Measurements from ENCODE around the gene RALGPS1. TPM values are rescaled to one million over a fixed set of nuclear protein-coding genes. Genes with fewer than 3 reads are reported as not detected.

Gene RALGPS1
- total and polyA plus RNA-seq, 3 experiments from 2014 or later, result 1.6 to 3.2 (median 2.4) TPM

DNA sequence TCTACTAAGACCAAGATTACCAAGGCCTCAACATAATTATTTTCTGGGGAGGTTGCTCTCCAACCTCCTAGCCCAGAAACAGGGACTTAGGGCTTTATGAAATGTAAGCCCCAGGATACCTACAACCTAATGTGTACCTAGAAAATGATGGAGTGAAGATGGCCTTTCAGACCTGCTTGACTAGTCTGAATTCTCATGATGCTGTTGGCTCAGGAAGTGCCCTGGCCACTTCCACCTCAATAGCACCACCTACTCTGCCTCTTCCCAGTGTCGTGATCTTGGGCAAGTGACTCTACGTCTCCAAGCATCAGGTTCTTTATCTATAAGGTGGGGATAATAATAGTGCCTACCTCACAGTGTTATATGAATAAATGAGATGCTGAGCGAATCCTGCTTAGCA is 292.1 kb downstream of the RALGPS1 start:
- Histone ChIP-seq H3K36me3 (ENCODE audit: insufficient read depth, low read length) (no peaks in the 10 kb centered on the region), H3K27me3 (ENCODE audit: insufficient read depth, low read length, poor library complexity, severe bottlenecking) (no peaks in the 10 kb centered on the region), H3K4me3 (ENCODE audit: low read length) (no peak overlapping the region), H3K9me3 (ENCODE audit: low read length) (no peaks in the 10 kb centered on the region), H3K4me1 (ENCODE audit: insufficient read depth, low read length) (peaks cover 8% of the 10 kb centered on the region), H3K27ac (ENCODE audit: low read depth, low read length) (no peak overlapping the region)
- ChIA-PET CTCF (no interaction called here), POLR2A (no interaction called here)
- Mint-ChIP-seq H3K36me3 (peaks cover 0 to 4% (median 0%) of the 10 kb centered on the region in 3 donors), H3K4me3 (no peak overlapping the region), H3K27ac (peak overlapping the region in 1 of 8 donors; percentile 72), H3K27me3 (peaks cover 0 to 5% of the 10 kb centered on the region in 2 donors), H3K9me3 (no peaks in the 10 kb centered on the region), H3K4me1 (no peaks in the 10 kb centered on the region)
- DNase-seq, result no peak

DNA sequence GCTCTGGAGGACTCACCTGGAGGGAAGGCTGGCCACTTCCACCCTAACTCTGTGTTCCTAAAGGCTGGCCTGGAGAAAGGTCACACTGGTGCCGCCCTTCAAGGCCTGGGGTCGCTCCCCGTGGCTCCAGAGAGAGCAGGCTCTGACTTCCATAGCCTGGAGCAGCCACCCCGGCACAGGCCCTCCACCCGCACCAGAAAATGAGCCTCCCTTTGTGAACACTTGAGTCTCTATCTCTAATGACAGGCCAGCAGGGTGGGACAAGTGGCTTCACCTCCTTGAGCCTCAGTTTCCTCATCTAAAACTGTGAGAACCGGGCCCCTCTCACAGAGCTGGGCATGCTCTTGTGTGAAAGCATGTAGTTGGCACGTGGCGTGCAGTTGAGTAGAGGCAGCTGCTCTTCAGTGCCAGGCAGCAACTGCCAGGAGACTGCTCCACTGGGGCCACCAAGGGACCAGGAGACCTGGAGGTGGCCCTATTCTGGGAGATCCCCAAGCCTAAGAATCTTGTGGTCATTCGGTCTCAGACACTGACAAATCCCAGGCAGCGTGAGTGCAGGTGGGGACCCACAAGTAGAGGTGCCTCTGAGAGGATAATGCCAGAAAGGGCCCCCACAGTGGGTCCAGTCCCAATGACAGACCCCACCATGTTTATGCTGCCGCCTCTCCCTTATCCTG is 293.3 kb downstream of the RALGPS1 start:
- peaks cover 0 to 4% (median 0%) of the 10 kb centered on the region in 3 donors for H3K36me3 Mint-ChIP-seq

DNA sequence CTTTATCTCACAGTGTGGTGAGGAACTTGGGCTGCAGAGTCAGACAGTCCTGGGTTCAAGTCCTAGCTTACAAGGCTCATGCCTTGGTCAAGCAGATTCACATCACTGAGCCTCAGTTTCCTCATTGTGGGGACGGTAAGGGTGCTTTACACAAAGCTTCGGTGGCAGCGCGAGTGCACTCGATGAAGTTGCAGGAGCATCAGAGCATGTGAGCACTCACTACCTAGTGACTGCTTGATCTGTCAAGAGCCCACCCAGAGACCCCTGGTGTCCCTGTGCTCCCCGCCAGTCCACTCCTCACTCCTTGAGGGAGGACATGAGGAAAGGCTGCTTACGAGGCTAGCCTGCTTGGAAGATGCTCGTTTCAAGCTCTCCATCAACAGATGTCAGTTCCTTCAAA is 293.8 kb downstream of the RALGPS1 start:
- DNase-seq, result no peak
- Histone ChIP-seq H3K4me1 (ENCODE audit: insufficient read depth, low read length) (peaks cover 8% of the 10 kb centered on the region), H3K36me3 (ENCODE audit: insufficient read depth, low read length) (no peaks in the 10 kb centered on the region), H3K9me3 (ENCODE audit: low read length) (no peaks in the 10 kb centered on the region), H3K27ac (ENCODE audit: low read depth, low read length) (no peak overlapping the region), H3K27me3 (ENCODE audit: insufficient read depth, low read length, poor library complexity, severe bottlenecking) (peaks cover 3% of the 10 kb centered on the region), H3K4me3 (ENCODE audit: low read length) (no peak overlapping the region)
- Mint-ChIP-seq H3K36me3 (peaks cover 0 to 4% (median 0%) of the 10 kb centered on the region in 3 donors), H3K27ac (no peak overlapping the region), H3K4me1 (no peaks in the 10 kb centered on the region), H3K4me3 (no peak overlapping the region), H3K27me3 (peaks cover 0 to 5% of the 10 kb centered on the region in 2 donors), H3K9me3 (no peaks in the 10 kb centered on the region)
- POLR2A ChIA-PET, result no interaction called here
- CTCF ChIA-PET, result no interaction called here

More for the DNA sequence above, 293.3 kb downstream of the RALGPS1 start:
- Histone ChIP-seq H3K4me1 (ENCODE audit: insufficient read depth, low read length) (peaks cover 8% of the 10 kb centered on the region), H3K4me3 (ENCODE audit: low read length) (no peak overlapping the region), H3K27ac (ENCODE audit: low read depth, low read length) (no peak overlapping the region), H3K36me3 (ENCODE audit: insufficient read depth, low read length) (no peaks in the 10 kb centered on the region), H3K27me3 (ENCODE audit: insufficient read depth, low read length, poor library complexity, severe bottlenecking) (no peaks in the 10 kb centered on the region), H3K9me3 (ENCODE audit: low read length) (no peaks in the 10 kb centered on the region)
- Mint-ChIP-seq H3K4me1 (no peaks in the 10 kb centered on the region), H3K27ac (no peak overlapping the region), H3K9me3 (no peaks in the 10 kb centered on the region), H3K27me3 (peaks cover 0 to 5% of the 10 kb centered on the region in 2 donors), H3K4me3 (no peak overlapping the region)
- POLR2A ChIA-PET, result no interaction called here
- DNase-seq, result no peak
- CTCF ChIA-PET, result no interaction called here

DNA sequence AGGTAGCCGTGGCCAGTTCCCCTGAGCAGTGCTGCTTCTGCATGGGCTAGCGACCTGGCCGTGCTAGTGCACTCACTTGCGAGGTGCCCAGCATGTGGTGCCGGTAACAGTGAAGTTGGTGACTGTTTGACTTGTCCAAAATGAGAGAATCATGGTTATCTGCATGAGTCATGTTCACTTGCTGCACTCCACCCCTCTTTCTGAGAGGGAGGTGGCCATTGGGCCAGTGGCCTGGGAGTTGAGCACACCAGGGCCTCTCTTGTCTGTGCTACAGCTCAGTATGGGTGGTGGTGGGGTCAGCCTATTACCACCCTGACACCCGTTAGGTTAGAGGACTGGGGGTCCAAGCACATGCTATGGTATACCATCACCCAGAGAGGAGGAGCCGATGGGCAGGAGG is 294.6 kb downstream of the RALGPS1 start:
- ChIA-PET POLR2A (no interaction called here), CTCF (no interaction called here)
- Mint-ChIP-seq H3K4me1 (no peaks in the 10 kb centered on the region), H3K27me3 (peaks cover 0 to 5% of the 10 kb centered on the region in 2 donors), H3K27ac (no peak overlapping the region), H3K36me3 (peaks cover 0 to 4% (median 0%) of the 10 kb centered on the region in 3 donors), H3K4me3 (no peak overlapping the region), H3K9me3 (no peaks in the 10 kb centered on the region)
- no peak for DNase-seq
- no peak overlapping the region for H3K4me3 ChIP-seq (ENCODE audit: low read length)
- H3K27me3 ChIP-seq (ENCODE audit: insufficient read depth, low read length, poor library complexity, severe bottlenecking), result peaks cover 3% of the 10 kb centered on the region
- H3K36me3 ChIP-seq (ENCODE audit: insufficient read depth, low read length), result no peaks in the 10 kb centered on the region
- peaks cover 1% of the 10 kb centered on the region for H3K4me1 ChIP-seq (ENCODE audit: insufficient read depth, low read length)
- no peaks in the 10 kb centered on the region for H3K9me3 ChIP-seq (ENCODE audit: low read length)
- no peak overlapping the region for H3K27ac ChIP-seq (ENCODE audit: low read depth, low read length)

DNA sequence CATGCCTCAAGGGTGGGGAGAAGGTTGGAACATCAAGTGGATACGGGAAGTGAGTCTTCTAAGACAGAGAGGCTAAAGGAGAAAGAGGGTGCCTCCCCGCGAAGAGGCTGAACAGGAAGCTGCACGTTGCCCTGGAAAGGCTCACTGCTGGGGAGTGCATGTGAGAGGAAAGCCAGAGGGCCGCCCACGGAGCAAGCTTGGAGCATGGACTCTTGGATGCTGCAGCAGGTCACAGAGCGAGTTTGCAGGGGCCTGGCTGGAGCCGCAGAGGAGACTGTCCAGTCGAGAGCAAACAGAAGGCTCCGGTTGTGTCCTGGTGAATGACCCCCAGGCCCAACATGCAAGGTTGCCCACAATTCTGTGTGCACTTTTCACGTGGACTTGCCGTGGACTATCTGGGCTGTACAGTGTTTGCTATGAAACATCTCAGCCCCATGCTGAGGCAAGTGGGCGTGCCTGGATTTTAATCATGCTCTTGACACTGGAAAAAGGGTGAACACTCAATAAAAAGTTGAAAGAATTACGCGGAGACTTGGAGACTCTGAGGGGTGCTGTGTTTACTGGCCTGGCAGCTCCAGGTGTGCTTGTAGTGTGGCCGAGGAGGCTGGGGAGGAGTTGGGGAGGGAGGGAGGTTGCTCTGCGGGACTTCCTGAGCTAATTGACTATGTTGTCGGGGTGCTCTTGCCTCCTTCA is 295.5 kb downstream of the RALGPS1 start:
- Histone ChIP-seq H3K4me1 (ENCODE audit: insufficient read depth, low read length) (no peaks in the 10 kb centered on the region), H3K27me3 (ENCODE audit: insufficient read depth, low read length, poor library complexity, severe bottlenecking) (peaks cover 3% of the 10 kb centered on the region), H3K4me3 (ENCODE audit: low read length) (no peak overlapping the region), H3K36me3 (ENCODE audit: insufficient read depth, low read length) (no peaks in the 10 kb centered on the region), H3K27ac (ENCODE audit: low read depth, low read length) (no peak overlapping the region), H3K9me3 (ENCODE audit: low read length) (no peaks in the 10 kb centered on the region)
- H3K36me3 Mint-ChIP-seq, result peaks cover 0 to 4% (median 0%) of the 10 kb centered on the region in 3 donors
- peaks cover 0 to 4% (median 3%) of the 10 kb centered on the region in 3 donors for H3K4me1 Mint-ChIP-seq
- ChIA-PET POLR2A (interaction anchor here (0.7 kb wide), 1 partner anchor 10 kb away, joined by 3 read pairs; no protein-coding TSS in a partner anchor), CTCF (interaction anchor here (1.6 kb wide), 1 partner anchor 9 kb away, joined by 5 read pairs; no protein-coding TSS in a partner anchor)
- peaks cover 0 to 5% of the 10 kb centered on the region in 2 donors for H3K27me3 Mint-ChIP-seq
- no peak overlapping the region for H3K4me3 Mint-ChIP-seq
- no peak overlapping the region for H3K27ac Mint-ChIP-seq
- no peaks in the 10 kb centered on the region for H3K9me3 Mint-ChIP-seq
- DNase-seq, result no peak

DNA sequence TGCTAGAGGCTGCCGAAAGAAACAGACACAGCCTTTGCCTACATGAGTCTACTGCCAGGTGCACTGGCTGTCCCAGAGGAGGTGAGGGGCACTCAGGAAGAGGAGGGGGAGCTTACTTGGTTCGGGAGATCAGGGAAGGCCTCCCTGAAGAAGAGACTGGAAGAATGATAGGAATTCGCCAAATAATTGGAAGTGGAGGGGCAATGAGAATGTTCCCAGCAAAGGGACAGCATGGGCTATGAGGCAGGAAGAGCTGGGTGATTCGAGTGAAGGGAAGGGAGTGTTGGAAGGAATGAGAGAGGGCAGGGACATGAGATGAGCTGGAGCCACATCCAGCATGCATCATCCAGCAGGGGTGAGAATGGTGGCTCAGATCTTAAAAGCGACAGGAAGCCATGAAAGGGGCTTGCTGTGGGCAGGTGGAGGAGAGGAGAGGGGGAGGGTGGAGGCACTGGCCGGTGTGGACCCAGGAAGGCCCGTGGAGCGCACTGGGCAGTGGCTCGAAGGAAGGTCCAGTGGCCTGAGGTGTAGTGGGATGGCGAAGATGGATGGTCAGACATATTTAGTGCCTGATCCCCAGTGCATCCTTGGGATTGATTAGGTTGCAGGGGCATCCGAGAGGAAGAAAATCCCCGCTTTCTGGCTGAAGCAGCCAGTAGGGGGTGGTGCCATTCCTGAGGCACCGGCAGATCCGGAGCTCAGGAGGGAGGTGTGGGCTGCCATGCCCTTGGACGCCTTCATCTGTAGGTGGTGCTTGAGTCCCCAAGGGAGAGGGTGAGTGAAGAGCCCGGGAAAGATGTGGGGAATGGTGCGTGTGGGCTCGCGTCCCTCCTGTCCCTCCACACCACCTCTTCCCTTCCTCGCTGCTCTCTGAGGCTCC is 296.5 kb downstream of the RALGPS1 start:
- H3K36me3 ChIP-seq (ENCODE audit: insufficient read depth, low read length), result no peaks in the 10 kb centered on the region
- H3K27me3 Mint-ChIP-seq, result peaks cover 0 to 1% of the 10 kb centered on the region in 2 donors
- no peaks in the 10 kb centered on the region for H3K4me1 ChIP-seq (ENCODE audit: insufficient read depth, low read length)
- no peaks in the 10 kb centered on the region for H3K9me3 ChIP-seq (ENCODE audit: low read length)
- no peak overlapping the region for H3K27ac ChIP-seq (ENCODE audit: low read depth, low read length)
- H3K4me3 Mint-ChIP-seq, result no peak overlapping the region
- H3K4me3 ChIP-seq (ENCODE audit: low read length), result no peak overlapping the region
- ChIA-PET CTCF (interaction anchor here (0.8 to 1.6 kb wide), 3 partner anchors 10 to 240 kb away, joined by 3 to 5 read pairs (median 4); partner anchors contain the start of gene LRSAM1), POLR2A (interaction anchor here (0.7 kb wide), 2 partner anchors 11 to 88 kb away, joined by 3 read pairs; no protein-coding TSS in a partner anchor)
- H3K27me3 ChIP-seq (ENCODE audit: insufficient read depth, low read length, poor library complexity, severe bottlenecking), result peaks cover 3% of the 10 kb centered on the region
- peaks cover 0 to 4% (median 3%) of the 10 kb centered on the region in 3 donors for H3K4me1 Mint-ChIP-seq
- peaks cover 0 to 3% (median 0%) of the 10 kb centered on the region in 3 donors for H3K36me3 Mint-ChIP-seq
- peak overlapping the region in 2 of 8 donors; percentile 9 to 26 for H3K27ac Mint-ChIP-seq
- H3K9me3 Mint-ChIP-seq, result no peaks in the 10 kb centered on the region
- no peak for DNase-seq

DNA sequence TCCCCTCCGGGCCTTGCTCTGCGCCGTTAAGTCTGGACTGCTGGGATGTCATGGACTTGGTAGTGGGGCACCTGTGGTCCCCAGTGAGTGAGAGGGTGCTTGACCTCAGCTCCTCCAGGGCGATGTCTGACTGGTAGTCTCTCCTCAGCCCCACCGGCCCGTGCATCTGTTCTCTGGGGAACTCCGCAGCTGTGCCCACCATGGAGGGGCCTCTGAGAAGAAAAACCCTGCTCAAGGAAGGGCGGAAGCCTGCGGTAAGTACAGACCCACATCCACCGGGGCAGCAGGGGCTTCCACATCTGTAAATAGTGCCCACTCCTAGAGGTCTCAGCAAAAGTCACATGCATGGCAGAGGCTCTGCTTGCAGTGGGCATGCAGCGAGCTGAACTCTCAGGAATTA is 297.4 kb downstream of the RALGPS1 start:
- Histone ChIP-seq H3K4me1 (ENCODE audit: insufficient read depth, low read length) (no peaks in the 10 kb centered on the region), H3K27ac (ENCODE audit: low read depth, low read length) (no peak overlapping the region), H3K36me3 (ENCODE audit: insufficient read depth, low read length) (no peaks in the 10 kb centered on the region), H3K4me3 (ENCODE audit: low read length) (no peak overlapping the region), H3K27me3 (ENCODE audit: insufficient read depth, low read length, poor library complexity, severe bottlenecking) (peaks cover 3% of the 10 kb centered on the region), H3K9me3 (ENCODE audit: low read length) (no peaks in the 10 kb centered on the region)
- Mint-ChIP-seq H3K4me3 (no peak overlapping the region), H3K27me3 (peaks cover 0 to 1% of the 10 kb centered on the region in 2 donors), H3K36me3 (no peaks in the 10 kb centered on the region), H3K4me1 (peaks cover 0 to 4% (median 3%) of the 10 kb centered on the region in 3 donors), H3K27ac (no peak overlapping the region), H3K9me3 (no peaks in the 10 kb centered on the region)
- ChIA-PET CTCF (interaction anchor here (1.1 to 1.7 kb wide), 2 partner anchors 13 kb away, joined by 4 to 5 read pairs; no protein-coding TSS in a partner anchor), POLR2A (interaction anchor here (0.7 kb wide), 1 partner anchor 89 kb away, joined by 3 read pairs; no protein-coding TSS in a partner anchor)
- DNase-seq, result no peak

All from CD8-positive, alpha-beta memory T cell (primary cell).